Medulla oblongata (tissue), 1 donor: ENCODE results near the gene KCNH4.
"Not testable (repeated sequence)": the region's sequence is repeated elsewhere in the genome, so short reads cannot be mapped to it uniquely, and the experiment has no call there.

ENCODE experiments used
- DNase-seq: peaks from one replicate; pipeline ENCODE4 v3.0.0-alpha.2; 2015; ENCODE audit errors: extremely low spot score

The KCNH4 gene

DNA sequence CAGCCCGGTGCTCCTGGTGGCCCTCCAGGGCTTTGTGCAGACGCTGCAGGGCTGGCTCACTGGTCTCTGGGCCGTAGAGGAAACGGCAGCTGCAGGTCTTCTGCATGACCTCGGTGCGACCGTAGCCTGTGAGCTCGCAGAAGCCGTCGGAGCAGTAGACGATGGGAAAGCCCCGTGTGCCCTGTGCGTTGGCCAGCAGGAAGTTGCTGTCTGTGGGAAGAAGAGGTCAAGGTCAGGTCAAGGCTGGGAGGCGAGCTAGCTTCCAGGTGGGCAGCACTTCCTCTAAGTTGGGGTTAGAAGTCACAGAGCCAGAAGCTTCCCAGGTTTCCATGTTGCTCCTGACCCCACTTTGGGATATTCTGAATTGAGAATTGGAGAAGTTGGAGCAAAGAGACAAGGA, 2.1 kb downstream of the KCNH4 start:
- DNase-seq: no peak

DNA sequence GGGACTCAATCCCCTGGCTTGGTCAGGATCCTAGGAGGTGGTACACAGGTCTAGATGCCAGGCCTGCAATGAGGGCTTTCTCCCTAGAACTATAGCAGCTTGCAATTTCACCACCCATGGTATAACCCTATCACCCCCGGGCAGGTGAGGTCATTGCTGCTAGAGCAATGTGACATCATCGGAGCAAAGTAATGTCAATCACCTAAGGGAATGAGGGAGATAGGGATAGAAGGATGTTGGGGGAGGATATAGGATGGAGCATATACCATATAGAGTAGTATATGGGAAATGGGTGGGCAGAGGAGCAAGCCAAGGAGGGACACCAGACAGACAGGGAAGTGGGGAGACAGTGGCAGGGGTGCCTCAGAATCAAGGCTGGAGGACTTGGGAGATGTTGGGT, 3.3 kb downstream of the KCNH4 start:
- no peak for DNase-seq

GRCh38 chr17:42174126-42174783, 6.7 kb downstream of the KCNH4 start:
- DNase-seq: no peak

DNA sequence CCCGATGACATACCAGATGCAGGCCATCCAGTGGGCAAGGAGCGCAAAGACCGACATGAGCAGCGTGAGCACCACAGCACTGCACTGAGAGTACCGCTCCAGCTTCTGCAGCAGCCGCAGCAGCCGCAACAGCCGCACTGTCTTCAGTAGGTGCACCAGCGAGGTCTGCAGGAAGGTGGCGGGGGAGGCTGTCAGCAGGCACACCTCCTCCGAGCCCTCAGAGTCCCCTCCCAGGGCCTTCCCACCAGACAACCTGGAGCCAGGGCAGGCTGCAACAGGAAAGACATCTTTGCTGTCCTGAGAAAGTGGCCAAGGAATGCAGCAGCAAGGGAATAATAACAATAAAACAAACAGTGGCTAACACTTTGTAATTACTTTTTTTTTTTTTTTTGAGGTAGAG, 9.1 kb downstream of the KCNH4 start:
- DNase-seq: no peak

GRCh38 chr17:42169351-42169750, 11.6 kb downstream of the KCNH4 start:
- DNase-seq: no peak

DNA sequence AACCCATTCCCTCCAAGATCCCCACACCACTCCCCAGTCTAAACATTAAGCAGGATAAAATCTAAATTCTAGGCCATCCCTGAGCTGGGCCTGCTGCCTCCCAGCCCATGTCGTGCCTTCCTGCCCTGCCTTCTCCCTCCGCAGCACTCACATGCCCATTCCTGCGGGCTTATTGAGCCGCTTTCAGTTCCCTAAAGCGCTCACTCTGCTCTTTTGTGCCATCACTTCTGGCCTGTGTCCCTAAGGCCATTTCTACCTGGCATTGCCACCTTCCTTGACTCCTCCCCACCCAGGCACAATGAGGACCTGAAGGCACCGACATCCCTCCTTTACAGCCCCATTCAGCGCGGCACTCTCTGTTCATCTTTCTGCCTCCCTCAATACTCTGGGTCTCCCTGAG, 13.1 kb downstream of the KCNH4 start:
- DNase-seq: peak; percentile 33

DNA sequence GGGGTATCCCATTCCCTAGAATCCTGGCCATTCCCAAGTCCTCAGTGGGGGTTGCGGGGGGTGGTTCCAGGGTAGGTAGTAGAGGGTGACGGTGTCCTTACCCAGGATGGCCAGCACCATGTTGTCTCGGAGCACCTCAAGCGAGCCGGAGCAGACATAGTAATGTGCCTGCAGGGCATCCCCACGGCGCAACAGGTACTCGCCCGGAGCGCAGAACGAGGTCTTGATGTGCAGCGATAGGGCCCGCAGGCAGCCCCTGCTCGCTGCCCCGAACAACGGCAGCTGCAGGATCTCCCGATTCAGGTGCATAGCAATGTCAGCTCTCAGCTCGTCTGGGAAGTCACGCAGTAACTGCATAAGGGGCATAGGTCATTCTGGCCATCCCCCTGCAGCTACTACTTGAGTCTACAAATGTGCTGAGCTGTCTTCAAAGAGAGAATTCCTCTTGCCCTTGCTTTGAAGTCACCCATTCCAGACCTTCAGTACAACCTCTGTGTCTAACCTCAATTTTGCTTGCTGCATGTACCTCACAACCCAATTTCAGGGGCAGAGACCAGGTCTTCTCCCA, 14.7 kb downstream of the KCNH4 start:
- DNase-seq: no peak

DNA sequence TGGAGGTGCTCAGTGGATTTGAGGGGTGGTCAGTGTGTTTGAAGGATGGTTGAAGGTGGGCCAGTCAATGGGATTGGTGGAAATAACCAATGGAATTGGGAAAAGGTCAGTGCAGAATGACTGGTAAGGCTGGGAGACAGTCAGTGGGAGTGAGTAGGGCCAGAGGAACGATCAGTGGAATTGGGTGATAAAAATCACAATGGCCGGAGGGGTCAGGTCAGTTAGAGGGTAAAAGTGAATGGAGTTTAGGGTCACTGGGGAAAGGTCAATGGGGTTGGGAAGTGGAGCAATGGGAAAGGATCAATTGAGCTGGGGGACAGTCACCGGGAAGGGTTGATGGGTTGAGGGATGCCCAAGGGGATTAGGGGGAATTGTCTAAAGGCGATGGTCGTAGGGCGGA, 15.2 kb downstream of the KCNH4 start:
- no peak for DNase-seq

DNA sequence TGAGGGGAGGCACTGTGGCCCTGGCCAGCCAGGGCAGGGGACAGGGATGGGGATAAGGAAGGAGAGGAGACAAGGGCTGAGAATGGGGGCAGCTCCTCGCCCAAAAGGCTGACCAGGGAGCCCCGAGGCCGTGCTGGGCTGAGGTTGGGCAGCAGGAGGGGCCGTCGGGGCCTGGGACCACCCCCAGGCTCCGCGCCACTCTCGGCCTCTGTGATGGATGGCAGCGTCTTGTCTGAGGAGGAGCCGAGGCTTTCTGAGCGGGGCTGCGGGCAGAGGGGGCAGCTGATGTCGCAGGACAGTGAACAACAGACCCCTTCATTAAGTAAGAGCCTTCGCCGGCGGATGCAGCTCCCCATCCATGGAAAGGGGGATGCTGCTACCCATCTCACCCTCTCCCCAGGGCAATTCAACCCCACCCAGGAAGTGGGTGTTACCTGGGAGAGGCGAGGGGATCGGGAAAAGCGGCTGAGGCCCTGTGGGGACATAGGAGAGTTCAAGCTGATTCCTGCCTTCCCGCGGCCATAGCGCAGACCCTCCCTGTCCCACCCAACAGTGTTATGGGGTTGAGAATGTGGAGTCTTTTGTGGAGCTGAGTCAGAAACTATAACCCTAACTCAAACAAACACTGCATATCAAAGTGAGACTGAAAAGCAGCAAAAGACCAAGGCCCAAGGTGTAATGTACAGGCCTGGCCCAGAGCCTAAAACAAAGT, 17.1 kb downstream of the KCNH4 start:
- DNase-seq: no peak

- no peak for DNase-seq
These were observed 17.8 kb downstream of the KCNH4 start for GRCh38 chr17:42163113-42163512.

DNA sequence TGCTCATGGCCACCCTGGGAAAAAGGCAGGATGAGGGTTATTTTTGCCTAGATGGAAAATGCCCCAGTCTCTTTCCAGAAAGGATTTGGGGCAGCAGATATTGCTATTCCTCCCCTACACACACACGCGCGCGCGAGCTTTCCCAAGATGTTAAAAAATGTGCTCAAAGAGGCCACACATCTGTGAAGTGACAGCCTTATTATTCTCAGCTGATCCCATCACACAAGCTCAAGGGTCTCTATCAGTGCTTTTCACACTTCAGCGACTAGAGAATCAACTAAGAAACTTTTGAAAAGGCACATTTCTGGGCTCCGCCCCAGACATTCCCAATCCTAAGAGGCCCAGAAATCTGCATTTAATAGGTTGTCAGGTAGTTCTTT, 20.4 kb downstream of the KCNH4 start:
- no peak for DNase-seq

DNA sequence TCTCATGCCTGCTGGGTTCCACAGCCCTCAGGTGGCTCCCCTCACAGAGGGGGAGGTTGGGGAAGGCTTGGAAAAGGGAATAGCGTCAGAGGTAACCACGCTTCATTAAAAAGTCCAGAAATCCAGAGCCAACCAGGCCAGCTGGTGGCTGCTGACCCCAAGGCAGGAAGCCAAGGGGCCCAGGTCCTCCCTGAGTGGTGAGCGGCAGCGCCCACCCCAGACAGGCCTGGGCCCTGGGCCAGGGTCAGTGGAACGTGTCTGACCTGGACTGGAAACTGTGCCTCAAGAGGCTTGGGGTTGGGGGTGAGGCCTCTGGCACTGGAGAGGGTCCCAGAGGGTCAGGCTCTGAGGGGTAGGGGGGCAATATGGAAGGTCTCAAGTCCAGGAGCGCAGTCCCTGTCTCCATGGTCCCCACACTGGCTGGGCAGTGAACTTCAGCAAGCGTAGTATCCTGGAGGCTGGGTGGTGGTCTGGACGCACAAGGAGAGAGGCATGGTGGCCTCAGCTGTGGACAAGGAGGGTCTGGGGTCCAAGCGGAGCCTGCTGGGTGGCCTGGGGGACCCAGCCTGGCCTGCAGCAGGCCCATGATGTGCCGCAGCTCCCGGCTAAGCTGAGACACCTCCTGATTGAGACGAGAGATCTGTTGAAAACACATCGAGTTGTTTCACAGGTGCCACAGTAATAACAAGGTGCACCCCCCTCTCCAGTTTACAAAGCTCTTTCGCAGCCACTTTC, 21.0 kb downstream of the KCNH4 start:
- no peak for DNase-seq

- DNase-seq: no peak
These were observed 25.3 kb downstream of the KCNH4 start for GRCh38 chr17:42155614-42156045.

- no peak for DNase-seq
These were observed 26.8 kb downstream of the KCNH4 start for GRCh38 chr17:42153919-42154742.

GRCh38 chr17:42146911-42147607, 33.9 kb downstream of the KCNH4 start:
- DNase-seq: no peak

DNA sequence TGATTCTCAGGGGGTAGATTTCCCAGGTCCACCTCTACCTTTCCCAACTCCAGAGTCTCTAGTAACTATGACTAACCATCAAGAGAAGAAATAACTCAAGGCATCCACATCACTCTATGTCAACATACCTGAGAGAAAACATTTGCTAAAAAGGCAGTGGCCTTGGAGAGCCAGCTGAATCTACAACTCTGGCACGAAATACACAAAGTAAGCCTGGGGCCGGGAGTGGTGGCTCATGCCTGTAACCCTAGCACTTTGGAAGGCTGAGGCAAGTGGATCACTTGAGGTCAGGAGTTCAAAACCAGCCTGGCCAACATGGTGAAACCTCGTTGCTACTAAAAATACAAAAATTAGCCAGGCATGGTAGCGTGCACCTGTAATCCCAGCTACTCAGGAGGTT, 37.8 kb downstream of the KCNH4 start:
- not testable (repeated sequence) for DNase-seq

- DNase-seq: peak; percentile 56
These were observed 38.5 kb downstream of the KCNH4 start for GRCh38 chr17:42142371-42142896.

DNA sequence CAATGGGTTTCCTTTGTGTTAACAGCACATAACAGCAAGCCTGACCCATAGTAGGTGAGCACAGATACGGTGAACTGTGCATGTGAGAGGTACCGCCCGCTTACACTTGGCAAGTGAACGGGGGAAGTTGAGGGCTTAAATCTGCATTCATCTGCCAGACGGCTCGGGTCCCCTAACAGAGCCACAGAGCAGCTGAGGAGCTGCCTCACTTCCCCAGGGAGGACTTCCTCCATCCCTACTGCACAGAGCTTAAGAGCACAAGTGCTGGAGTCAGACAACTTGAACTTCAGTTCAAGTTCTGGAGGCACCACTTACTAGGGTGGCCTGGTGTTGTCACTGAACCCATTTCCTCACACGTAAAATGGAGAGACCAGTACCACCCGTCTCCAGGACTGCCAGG, 39.6 kb downstream of the KCNH4 start:
- no peak for DNase-seq

DNA sequence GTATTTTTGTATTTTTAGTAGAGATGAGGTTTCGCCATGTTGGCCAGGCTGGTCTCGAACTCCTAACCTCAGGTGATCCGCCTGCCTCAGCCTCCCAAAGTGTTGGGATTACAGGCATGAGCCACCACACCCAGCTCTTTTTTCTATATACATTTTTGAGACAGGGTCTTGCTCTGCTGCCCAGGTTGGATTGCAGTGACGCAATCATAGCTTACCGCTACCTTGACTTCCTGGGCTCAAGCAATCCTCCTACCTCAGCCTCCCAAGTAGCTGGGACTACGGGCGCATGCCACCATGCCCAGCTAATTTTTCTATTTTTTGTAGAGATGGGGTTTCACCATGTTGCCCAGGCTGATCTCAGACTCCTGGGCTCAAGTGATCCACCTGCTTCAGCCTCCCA, 40.3 kb downstream of the KCNH4 start:
- DNase-seq: not testable (repeated sequence)

- no peak for DNase-seq
These were observed 42.0 kb downstream of the KCNH4 start for GRCh38 chr17:42138749-42139492.
